HUES6 (cell line): ENCODE data around the gene SPATS2L.

Source experiments
- H3K27ac ChIP-seq: 2 replicates; pipeline ENCODE4 v1.7.0; 2013; ENCODE audit warnings: low read depth, mild to moderate bottlenecking, low read length, inconsistent platforms
- H3K27me3 ChIP-seq: 2 replicates; pipeline ENCODE4 v1.6.1; 2013; ENCODE audit warnings: low read length; ENCODE audit not compliant: control insufficient read depth, insufficient read depth
- H3K36me3 ChIP-seq: 2 replicates; pipeline ENCODE4 v1.6.1; 2013; ENCODE audit warnings: low read length; ENCODE audit not compliant: control insufficient read depth, insufficient read depth
- H3K4me1 ChIP-seq: 2 replicates; pipeline ENCODE4 v1.6.1; 2013; ENCODE audit warnings: low read length; ENCODE audit not compliant: control insufficient read depth, insufficient read depth
- H3K4me3 ChIP-seq: 2 replicates; pipeline ENCODE4 v1.5.1; 2013; ENCODE audit warnings: low read depth, low read length
- H3K9ac ChIP-seq: one replicate; pipeline ENCODE4 v1.6.1; 2013; ENCODE audit warnings: mild to moderate bottlenecking, low read length
- H3K9me3 ChIP-seq: 2 replicates; pipeline ENCODE4 v1.6.1; 2013; ENCODE audit warnings: low read depth, low read length; ENCODE audit not compliant: control insufficient read depth, insufficient read depth

Gene SPATS2L

DNA sequence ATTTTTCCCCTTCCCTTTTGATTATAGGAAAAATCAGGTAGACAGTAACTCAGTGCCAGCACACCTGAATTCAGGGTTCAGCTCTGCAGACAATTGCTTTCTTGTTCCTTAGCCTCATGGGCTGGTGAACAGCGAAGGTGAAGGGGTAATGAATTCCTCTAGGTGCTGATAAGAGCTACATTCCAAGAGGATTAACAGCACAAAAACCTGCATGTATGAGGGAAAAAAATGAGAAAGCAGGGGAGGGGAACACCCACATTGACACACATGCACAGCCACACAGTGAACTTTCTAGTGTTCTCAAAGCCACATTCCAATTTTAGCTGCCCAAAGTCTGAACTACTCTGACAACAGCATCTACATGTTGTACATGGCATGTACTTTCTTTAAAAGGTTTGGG is 46.1 kb downstream of the SPATS2L start:
- Histone ChIP-seq H3K4me3 (no peak overlapping the region), H3K36me3 (peaks cover 18% of the 10 kb centered on the region; the same call in 1 of the 2 replicates), H3K27ac (no peak overlapping the region), H3K9ac (no peak overlapping the region), H3K9me3 (no peaks in the 10 kb centered on the region), H3K27me3 (no peaks in the 10 kb centered on the region), H3K4me1 (peaks cover 63% of the 10 kb centered on the region)

DNA sequence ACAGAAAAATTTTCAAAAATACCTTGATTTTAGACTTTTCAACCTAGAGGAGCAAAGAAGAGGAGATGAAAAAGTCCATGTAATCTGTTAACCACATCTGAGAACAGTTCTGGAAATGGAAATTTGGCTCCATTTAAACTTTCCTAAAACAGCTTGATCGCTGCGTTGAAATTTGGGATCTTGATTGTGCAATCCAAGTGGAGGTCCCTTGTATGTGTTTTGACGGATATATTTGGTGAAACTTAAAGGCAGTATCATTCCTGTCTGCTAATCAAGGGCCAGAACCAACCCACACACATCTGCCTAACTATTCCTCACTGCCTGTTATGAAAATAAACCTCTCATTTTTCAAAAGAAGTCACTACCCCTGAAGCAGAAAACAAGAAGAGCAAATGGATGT is 46.6 kb downstream of the SPATS2L start:
- Histone ChIP-seq H3K36me3 (peaks cover 17% of the 10 kb centered on the region; the same call in 1 of the 2 replicates), H3K27ac (no peak overlapping the region), H3K4me3 (no peak overlapping the region), H3K9me3 (no peaks in the 10 kb centered on the region), H3K27me3 (no peaks in the 10 kb centered on the region), H3K4me1 (peaks cover 63% of the 10 kb centered on the region), H3K9ac (no peak overlapping the region)

DNA sequence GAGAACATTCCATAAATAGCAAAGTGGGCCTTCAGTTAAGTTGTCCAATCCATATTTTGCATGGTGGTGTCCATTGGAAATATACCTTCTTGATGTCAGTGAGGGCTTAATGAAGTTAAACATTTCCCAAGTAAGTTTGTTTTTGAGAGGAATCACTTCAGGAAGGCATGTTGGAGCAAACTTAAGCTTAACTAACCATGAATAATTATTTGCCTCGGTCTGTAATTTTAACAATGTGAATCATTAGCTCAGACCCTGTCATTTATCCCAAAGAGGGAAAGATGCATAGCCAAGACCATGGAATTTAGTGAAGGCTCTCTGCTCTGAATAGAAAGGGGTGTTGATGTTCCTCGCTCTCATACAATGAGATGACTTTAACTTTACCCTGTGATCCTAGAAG is 47.4 kb downstream of the SPATS2L start:
- Histone ChIP-seq H3K27ac (no peak overlapping the region), H3K9ac (no peak overlapping the region), H3K4me3 (no peak overlapping the region), H3K4me1 (peaks cover 63% of the 10 kb centered on the region), H3K36me3 (peaks cover 11% of the 10 kb centered on the region; the same call in 1 of the 2 replicates), H3K27me3 (no peaks in the 10 kb centered on the region), H3K9me3 (no peaks in the 10 kb centered on the region)

DNA sequence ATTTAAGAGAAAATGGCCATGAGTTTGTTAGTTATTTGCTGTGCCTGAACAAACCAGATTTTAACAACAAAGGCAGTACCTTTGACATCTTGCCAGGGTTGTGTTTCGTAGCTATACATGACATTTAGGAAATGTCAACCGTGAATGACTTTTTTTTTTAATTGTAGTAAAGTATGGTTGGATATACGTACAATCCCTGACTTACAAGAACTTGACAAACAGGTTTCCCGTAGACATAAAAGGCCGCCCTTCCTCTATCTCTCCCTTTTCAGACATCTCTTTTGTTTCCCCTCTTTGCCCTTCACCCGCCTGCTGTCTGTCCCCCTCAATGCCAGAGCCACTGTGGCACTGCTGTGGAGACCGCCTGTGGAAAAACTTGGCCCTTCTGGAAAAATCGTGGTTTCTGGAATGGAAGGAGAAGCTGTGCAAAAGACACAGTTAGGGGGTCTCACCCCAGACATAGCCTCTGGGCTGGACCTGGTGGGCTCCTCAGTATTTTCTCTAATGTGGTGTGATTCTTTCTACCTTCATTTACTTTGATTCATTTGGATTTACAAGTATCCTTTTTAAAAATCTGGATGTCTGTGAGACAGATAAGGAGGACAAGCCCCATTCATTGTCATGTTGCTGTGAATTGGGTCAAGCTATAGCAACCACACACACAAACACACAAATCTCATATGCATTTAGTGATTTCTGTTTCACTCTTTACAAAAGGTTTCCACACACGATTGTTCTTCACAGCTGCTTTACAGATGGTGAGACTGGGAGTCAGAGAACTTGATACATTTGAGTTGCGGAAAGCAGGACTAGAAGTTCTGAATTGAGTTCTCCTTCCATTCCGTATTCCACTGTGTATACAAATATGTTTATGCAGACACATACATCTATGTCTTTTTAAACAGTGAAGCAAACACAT is 48.6 kb downstream of the SPATS2L start:
- Histone ChIP-seq H3K36me3 (no peaks in the 10 kb centered on the region), H3K9ac (no peak overlapping the region), H3K9me3 (no peaks in the 10 kb centered on the region), H3K4me1 (peaks cover 70% of the 10 kb centered on the region), H3K27me3 (no peaks in the 10 kb centered on the region), H3K27ac (peak overlapping the region; percentile 22), H3K4me3 (no peak overlapping the region)

DNA sequence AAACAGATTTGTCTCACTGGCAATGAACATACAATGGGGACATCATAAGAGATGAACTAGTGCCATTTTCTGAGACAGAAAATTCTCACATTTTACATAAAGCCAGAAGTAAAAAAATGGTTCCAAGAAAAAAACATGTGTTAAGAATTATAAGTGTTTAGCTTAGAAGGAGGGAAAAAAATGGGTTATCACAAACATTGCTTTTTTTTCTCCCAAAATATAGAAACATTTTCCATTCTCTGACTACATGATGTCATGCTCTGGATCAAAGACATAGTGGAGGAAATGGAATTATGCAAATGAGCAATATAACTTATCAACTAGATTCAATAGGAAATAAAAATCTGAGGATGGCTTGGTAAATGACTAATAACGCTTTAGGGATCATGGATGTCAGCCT is 49.8 kb downstream of the SPATS2L start:
- H3K27me3 ChIP-seq: no peaks in the 10 kb centered on the region
- peaks cover 74% of the 10 kb centered on the region for H3K4me1 ChIP-seq

DNA sequence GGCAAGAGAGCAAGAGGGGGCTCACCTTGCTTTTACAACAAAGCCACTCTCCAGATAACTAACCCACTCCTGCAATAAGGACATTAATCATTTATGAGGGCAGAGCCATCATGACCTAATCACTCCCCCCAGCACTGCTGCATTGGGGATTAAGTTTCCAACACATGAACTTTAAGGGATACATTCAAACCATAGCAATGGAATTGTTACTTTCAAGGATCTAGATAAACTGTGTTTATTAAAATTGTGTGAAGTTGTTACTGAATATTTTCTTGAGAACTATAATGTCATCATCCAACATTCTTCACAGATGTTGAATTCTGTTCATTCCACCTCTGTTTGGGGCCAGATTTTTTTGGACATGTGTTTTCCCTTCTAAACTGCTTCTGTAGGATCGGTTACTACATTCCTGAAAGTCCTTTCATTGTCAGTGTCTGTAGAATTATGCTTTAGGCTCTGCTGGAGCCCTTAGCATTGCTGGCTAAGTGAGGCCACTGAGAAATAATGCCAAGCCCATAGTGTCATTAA is 50.4 kb downstream of the SPATS2L start:
- no peak overlapping the region for H3K4me3 ChIP-seq
- no peak overlapping the region for H3K9ac ChIP-seq
- no peaks in the 10 kb centered on the region for H3K9me3 ChIP-seq
- peaks cover 72% of the 10 kb centered on the region for H3K4me1 ChIP-seq
- no peaks in the 10 kb centered on the region for H3K36me3 ChIP-seq
- H3K27me3 ChIP-seq: no peaks in the 10 kb centered on the region
- peak overlapping the region; percentile 34 for H3K27ac ChIP-seq

More for the DNA sequence above, 49.8 kb downstream of the SPATS2L start:
- Histone ChIP-seq H3K36me3 (no peaks in the 10 kb centered on the region), H3K4me3 (no peak overlapping the region), H3K27ac (no peak overlapping the region), H3K9me3 (no peaks in the 10 kb centered on the region), H3K9ac (no peak overlapping the region)

DNA sequence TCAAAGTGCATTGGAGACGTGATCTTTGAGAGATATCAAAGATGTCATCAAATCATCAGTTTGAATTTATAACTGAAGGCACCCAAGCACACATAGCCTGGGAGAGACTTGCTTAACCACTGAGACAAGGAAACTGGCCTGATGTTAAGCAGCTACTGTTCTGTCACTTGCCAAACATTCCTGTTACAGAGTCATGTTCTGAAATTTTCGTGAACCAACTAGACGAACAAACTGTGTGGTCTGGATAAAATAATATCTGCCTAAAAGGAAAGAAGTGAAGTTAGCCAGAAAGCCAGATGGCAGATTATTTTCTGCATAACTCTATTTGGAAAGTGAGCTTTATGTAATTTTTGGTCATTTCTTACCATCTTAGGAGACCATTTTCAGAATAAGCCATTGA is 51.4 kb downstream of the SPATS2L start:
- Histone ChIP-seq H3K9me3 (no peaks in the 10 kb centered on the region), H3K9ac (no peak overlapping the region), H3K4me1 (peaks cover 73% of the 10 kb centered on the region), H3K36me3 (no peaks in the 10 kb centered on the region), H3K4me3 (no peak overlapping the region), H3K27me3 (no peaks in the 10 kb centered on the region), H3K27ac (no peak overlapping the region)

DNA sequence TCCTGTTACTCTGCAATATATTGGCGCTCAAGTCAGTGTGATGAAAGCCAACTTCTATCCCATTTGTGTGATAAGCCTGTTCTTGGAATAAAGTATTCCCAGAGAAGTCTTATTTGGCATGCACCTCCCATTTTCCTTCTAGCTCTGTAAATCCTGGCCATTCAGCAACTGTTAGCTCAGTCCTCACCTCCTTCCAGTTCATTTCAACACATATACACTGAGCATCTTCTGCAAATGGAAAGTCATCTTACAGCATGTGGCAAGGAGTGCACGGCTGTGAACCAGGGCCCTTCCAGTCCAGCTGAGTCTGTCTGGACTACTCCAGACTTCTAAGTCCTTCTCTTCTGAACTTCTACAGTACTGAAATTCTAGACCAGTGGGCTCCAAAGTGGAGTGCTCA is 53.1 kb downstream of the SPATS2L start:
- Histone ChIP-seq H3K36me3 (no peaks in the 10 kb centered on the region), H3K4me1 (peaks cover 64% of the 10 kb centered on the region), H3K4me3 (no peak overlapping the region), H3K9ac (no peak overlapping the region), H3K9me3 (no peaks in the 10 kb centered on the region), H3K27me3 (no peaks in the 10 kb centered on the region), H3K27ac (no peak overlapping the region)

DNA sequence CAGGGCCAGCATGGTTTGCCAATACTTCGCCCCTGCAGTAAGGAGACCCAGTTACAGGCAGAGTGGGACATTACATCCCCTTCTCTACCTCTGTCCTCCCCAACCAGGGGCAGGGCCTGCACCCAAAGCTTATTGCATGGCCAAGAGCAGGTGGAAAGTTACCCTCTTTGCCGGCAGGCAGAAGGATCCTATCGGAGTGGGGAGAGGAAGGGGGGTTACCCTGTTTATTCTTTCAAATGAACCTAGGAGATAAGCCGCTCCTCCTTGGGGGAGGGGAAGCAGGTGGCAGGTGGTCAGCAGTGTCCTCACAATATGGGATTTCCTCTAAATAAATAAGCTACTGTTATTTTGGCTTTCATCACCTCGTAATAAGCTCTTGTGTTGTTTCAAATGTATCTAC is 53.9 kb downstream of the SPATS2L start:
- Histone ChIP-seq H3K9ac (no peak overlapping the region), H3K27ac (no peak overlapping the region), H3K36me3 (no peaks in the 10 kb centered on the region), H3K4me3 (no peak overlapping the region), H3K27me3 (no peaks in the 10 kb centered on the region), H3K9me3 (no peaks in the 10 kb centered on the region), H3K4me1 (peaks cover 56% of the 10 kb centered on the region)

DNA sequence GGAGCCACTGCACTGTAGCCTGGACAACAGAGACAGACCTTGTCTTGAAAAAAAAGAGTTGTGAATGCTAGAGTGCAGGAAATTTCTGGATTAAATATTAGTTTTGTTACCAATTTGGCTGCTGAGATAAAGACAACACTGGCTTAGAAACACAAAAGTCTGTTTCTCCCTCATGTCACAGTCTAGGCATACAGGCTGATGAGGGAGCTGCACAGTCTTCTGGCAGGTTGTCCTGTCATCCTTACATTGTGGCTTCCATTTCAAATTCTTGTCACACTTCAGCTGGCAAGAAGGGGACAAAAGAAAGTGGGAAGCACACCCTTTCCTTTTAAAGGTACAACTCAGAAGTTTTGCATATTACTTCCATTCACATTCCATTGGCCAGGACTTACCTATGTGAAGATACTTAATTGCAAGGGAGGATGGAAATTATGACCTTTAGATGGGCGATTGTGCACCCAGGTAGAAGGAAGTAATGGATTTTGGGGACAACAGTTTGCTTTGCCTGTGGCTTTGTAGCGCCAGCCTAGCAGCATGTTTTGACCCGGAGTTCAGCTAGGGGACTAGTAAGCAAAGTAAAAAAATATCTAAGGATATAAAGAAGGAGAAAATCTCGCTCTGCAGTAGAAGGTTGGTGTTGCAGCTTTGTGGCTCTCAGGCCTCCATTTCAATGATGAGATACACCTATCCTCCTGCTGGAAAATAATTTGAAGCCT is 55.9 kb downstream of the SPATS2L start:
- Histone ChIP-seq H3K27ac (no peak overlapping the region), H3K9me3 (no peaks in the 10 kb centered on the region), H3K36me3 (no peaks in the 10 kb centered on the region), H3K27me3 (no peaks in the 10 kb centered on the region), H3K9ac (no peak overlapping the region), H3K4me3 (no peak overlapping the region), H3K4me1 (peaks cover 39% of the 10 kb centered on the region)

DNA sequence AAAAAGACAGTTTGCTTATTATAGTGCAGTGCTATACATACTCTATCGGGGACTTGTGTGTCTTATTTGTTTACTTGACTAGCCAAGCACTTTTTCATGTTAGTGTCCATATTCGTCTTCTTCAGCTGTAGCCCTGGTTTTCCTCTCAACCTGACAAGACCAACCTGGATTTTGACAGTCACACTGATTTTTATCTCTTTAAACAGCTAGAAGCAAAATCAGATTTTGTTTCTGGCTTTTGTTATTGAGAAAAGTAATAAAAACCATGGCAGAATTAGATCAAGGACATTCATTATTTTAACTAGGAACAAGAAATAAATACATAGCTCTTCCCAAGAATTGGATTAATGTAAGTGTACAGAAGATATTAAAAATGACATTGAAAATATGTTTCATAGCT is 56.8 kb downstream of the SPATS2L start:
- Histone ChIP-seq H3K9me3 (no peaks in the 10 kb centered on the region), H3K36me3 (no peaks in the 10 kb centered on the region), H3K4me1 (peaks cover 37% of the 10 kb centered on the region), H3K27me3 (no peaks in the 10 kb centered on the region), H3K9ac (no peak overlapping the region), H3K4me3 (no peak overlapping the region), H3K27ac (no peak overlapping the region)
